Ectodermal cell (in vitro differentiated cells): ENCODE results near the gene NRCAM.
A peak's percentile ranks its signal among the peaks of the same experiment; 100 is the strongest.

Experiments used
- H3K27ac ChIP-seq: 2 replicates; pipeline ENCODE4 v1.7.0; 2013; ENCODE audit warnings: mild to moderate bottlenecking, low read depth, low read length; ENCODE audit not compliant: insufficient read depth, poor library complexity, severe bottlenecking
- H3K27me3 ChIP-seq: 2 replicates; pipeline ENCODE4 v1.7.0; 2013; ENCODE audit warnings: mild to moderate bottlenecking, low read length; ENCODE audit not compliant: insufficient read depth, control insufficient read depth, poor library complexity, severe bottlenecking
- H3K36me3 ChIP-seq: one replicate; pipeline ENCODE4 v1.7.0; 2013; ENCODE audit warnings: low read length; ENCODE audit not compliant: control insufficient read depth, insufficient read depth
- H3K4me1 ChIP-seq: one replicate; pipeline ENCODE4 v1.7.0; 2013; ENCODE audit warnings: low read length; ENCODE audit not compliant: control insufficient read depth, insufficient read depth
- H3K4me3 ChIP-seq: 2 replicates; pipeline ENCODE4 v1.7.0; 2013; ENCODE audit warnings: low read depth, low read length, control low read depth; ENCODE audit not compliant: insufficient read depth
- H3K9me3 ChIP-seq: 2 replicates; pipeline ENCODE4 v1.7.0; 2013; ENCODE audit warnings: mild to moderate bottlenecking, low read length, moderate library complexity; ENCODE audit not compliant: control insufficient read depth
- WGBS, 2 experiments: methylation state at CpG; one replicate each; pipeline ENCODE4 v1.1.7; 2013; ENCODE audit warnings: missing lambda C conversion rate in 2 of 2; 5-methylcytosine and 5-hydroxymethylcytosine counted together

The NRCAM gene

GRCh38 chr7:108314049-108314448, 142.2 kb downstream of the NRCAM start:
- Histone ChIP-seq H3K27ac (no peak overlapping the region), H3K9me3 (no peaks in the 10 kb centered on the region), H3K36me3 (peaks cover 8% of the 10 kb centered on the region), H3K4me3 (no peak overlapping the region), H3K4me1 (peaks cover 3% of the 10 kb centered on the region), H3K27me3 (no peaks in the 10 kb centered on the region)
- WGBS, 2 experiments = 94 to 96% methylated on average over 1 to 2 of the region's 2 CpGs

- H3K27me3 ChIP-seq = no peaks in the 10 kb centered on the region
- H3K36me3 ChIP-seq = peaks cover 8% of the 10 kb centered on the region
- peaks cover 13% of the 10 kb centered on the region for H3K4me1 ChIP-seq
- no peak overlapping the region for H3K27ac ChIP-seq
- H3K9me3 ChIP-seq = no peaks in the 10 kb centered on the region
- H3K4me3 ChIP-seq = no peak overlapping the region
- 74 to 85% methylated on average over 3 of the region's 3 CpGs for WGBS, 2 experiments
Measured at GRCh38 chr7:108313086-108313485, 143.2 kb downstream of the NRCAM start.

- peaks cover 24% of the 10 kb centered on the region for H3K4me1 ChIP-seq
- H3K9me3 ChIP-seq = no peaks in the 10 kb centered on the region
- 98 to 100% methylated on average over 2 to 3 of the region's 3 CpGs for WGBS, 2 experiments
- H3K36me3 ChIP-seq = peaks cover 8% of the 10 kb centered on the region
- H3K27ac ChIP-seq = no peak overlapping the region
- H3K27me3 ChIP-seq = no peaks in the 10 kb centered on the region
- H3K4me3 ChIP-seq = no peak overlapping the region
Measured at GRCh38 chr7:108311446-108312168, 144.6 kb downstream of the NRCAM start.

GRCh38 chr7:108310351-108310750, 145.9 kb downstream of the NRCAM start:
- Histone ChIP-seq H3K4me1 (peaks cover 24% of the 10 kb centered on the region), H3K4me3 (no peak overlapping the region)

GRCh38 chr7:108308903-108309302, 147.3 kb downstream of the NRCAM start:
- Histone ChIP-seq H3K9me3 (no peaks in the 10 kb centered on the region), H3K4me3 (no peak overlapping the region), H3K27ac (peak overlapping the region; percentile 36), H3K36me3 (peaks cover 8% of the 10 kb centered on the region), H3K4me1 (peaks cover 24% of the 10 kb centered on the region), H3K27me3 (no peaks in the 10 kb centered on the region)
- WGBS, 2 experiments = 73 to 77% methylated on average over 2 of the region's 2 CpGs

More at GRCh38 chr7:108310351-108310750, 145.9 kb downstream of the NRCAM start:
- Histone ChIP-seq H3K36me3 (peaks cover 8% of the 10 kb centered on the region), H3K27ac (no peak overlapping the region), H3K9me3 (no peaks in the 10 kb centered on the region), H3K27me3 (no peaks in the 10 kb centered on the region)
- WGBS, 2 experiments = 80 to 88% methylated on average over 2 of the region's 2 CpGs

- H3K36me3 ChIP-seq = peaks cover 8% of the 10 kb centered on the region
- no peak overlapping the region for H3K4me3 ChIP-seq
- H3K9me3 ChIP-seq = no peaks in the 10 kb centered on the region
- H3K4me1 ChIP-seq = peaks cover 24% of the 10 kb centered on the region
- H3K27ac ChIP-seq = peak overlapping the region; percentile 26
- WGBS, 2 experiments = 95 to 97% methylated on average over 3 of the region's 3 CpGs
- H3K27me3 ChIP-seq = no peaks in the 10 kb centered on the region
Measured at GRCh38 chr7:108308276-108308675, 148.0 kb downstream of the NRCAM start.

- WGBS, 2 experiments = 63 to 66% methylated on average over 2 of the region's 2 CpGs
- peaks cover 24% of the 10 kb centered on the region for H3K4me1 ChIP-seq
- H3K27ac ChIP-seq = no peak overlapping the region
- no peaks in the 10 kb centered on the region for H3K27me3 ChIP-seq
- no peaks in the 10 kb centered on the region for H3K9me3 ChIP-seq
- H3K4me3 ChIP-seq = no peak overlapping the region
- peaks cover 8% of the 10 kb centered on the region for H3K36me3 ChIP-seq
Measured at GRCh38 chr7:108307595-108307994, 148.6 kb downstream of the NRCAM start.

GRCh38 chr7:108307194-108307593, 149.0 kb downstream of the NRCAM start:
- Histone ChIP-seq H3K9me3 (no peaks in the 10 kb centered on the region), H3K4me1 (peaks cover 24% of the 10 kb centered on the region), H3K27ac (peak overlapping the region; percentile 26), H3K27me3 (no peaks in the 10 kb centered on the region), H3K4me3 (no peak overlapping the region), H3K36me3 (peaks cover 8% of the 10 kb centered on the region)
- WGBS, 2 experiments = 75 to 86% methylated on average over 6 of the region's 6 CpGs

- no peaks in the 10 kb centered on the region for H3K9me3 ChIP-seq
Measured at GRCh38 chr7:108303332-108303731, 152.9 kb downstream of the NRCAM start.

GRCh38 chr7:108301387-108301786, 154.8 kb downstream of the NRCAM start:
- H3K4me1 ChIP-seq = peaks cover 14% of the 10 kb centered on the region
- H3K27ac ChIP-seq = no peak overlapping the region
- H3K36me3 ChIP-seq = no peaks in the 10 kb centered on the region
- H3K4me3 ChIP-seq = no peak overlapping the region
- H3K27me3 ChIP-seq = no peaks in the 10 kb centered on the region
- 93 to 98% methylated on average over 2 of the region's 2 CpGs for WGBS, 2 experiments
- H3K9me3 ChIP-seq = no peaks in the 10 kb centered on the region

More at GRCh38 chr7:108303332-108303731, 152.9 kb downstream of the NRCAM start:
- H3K27me3 ChIP-seq = no peaks in the 10 kb centered on the region
- 93 to 96% methylated on average over 3 of the region's 3 CpGs for WGBS, 2 experiments
- no peaks in the 10 kb centered on the region for H3K36me3 ChIP-seq
- no peak overlapping the region for H3K27ac ChIP-seq
- no peak overlapping the region for H3K4me3 ChIP-seq
- H3K4me1 ChIP-seq = peaks cover 20% of the 10 kb centered on the region
